ENCODE measurements around the gene CDH4. TPM values are rescaled to one million over a fixed set of nuclear protein-coding genes. Genes with fewer than 3 reads are reported as not detected.

The CDH4 gene
- total RNA-seq, 1 experiment from 2014 or later = not detected

- H3K9me3 ChIP-seq (ENCODE audit: control insufficient read depth, insufficient read depth, low read depth, low read length) = no peaks in the 10 kb centered on the region
- no TSS peak for BruUV-seq (replicated peaks)
- intact Hi-C loops (cut with micrococcal nuclease; ENCODE audit: unreplicated experiment) (no loop called here), in situ Hi-C loops (cut with HindIII; ENCODE audit: low pct_unique_long_range_greater_than_20kb, low sequenced_read_pairs) (no loop called here)
- H3K36me3 ChIP-seq (ENCODE audit: control insufficient read depth, insufficient read depth, low read length) = no peaks in the 10 kb centered on the region
- no peaks in the 10 kb centered on the region for H3K4me1 ChIP-seq (ENCODE audit: control insufficient read depth, insufficient read depth, low read length)
- no peak overlapping the region for H3K4me3 ChIP-seq (ENCODE audit: low read depth in 2 of 2, low read length in 2 of 2)
- DNase-seq (ENCODE audit: low read depth, low spot score) (peak; percentile 15), ATAC-seq (0 out of 2 replicates have a peak, but pooled peaks have one; percentile 13)
- TF ChIP-seq, protein P1, sequence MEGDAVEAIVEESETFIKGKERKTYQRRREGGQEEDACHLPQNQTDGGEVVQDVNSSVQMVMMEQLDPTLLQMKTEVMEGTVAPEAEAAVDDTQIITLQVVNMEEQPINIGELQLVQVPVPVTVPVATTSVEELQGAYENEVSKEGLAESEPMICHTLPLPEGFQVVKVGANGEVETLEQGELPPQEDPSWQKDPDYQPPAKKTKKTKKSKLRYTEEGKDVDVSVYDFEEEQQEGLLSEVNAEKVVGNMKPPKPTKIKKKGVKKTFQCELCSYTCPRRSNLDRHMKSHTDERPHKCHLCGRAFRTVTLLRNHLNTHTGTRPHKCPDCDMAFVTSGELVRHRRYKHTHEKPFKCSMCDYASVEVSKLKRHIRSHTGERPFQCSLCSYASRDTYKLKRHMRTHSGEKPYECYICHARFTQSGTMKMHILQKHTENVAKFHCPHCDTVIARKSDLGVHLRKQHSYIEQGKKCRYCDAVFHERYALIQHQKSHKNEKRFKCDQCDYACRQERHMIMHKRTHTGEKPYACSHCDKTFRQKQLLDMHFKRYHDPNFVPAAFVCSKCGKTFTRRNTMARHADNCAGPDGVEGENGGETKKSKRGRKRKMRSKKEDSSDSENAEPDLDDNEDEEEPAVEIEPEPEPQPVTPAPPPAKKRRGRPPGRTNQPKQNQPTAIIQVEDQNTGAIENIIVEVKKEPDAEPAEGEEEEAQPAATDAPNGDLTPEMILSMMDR (IDR thresholded peaks at IDR 0.05) = no peak
- no peak for TF ChIP-seq SIN3A (IDR thresholded peaks at IDR 0.05; ENCODE audit: borderline replicate concordance, insufficient read depth, low read depth, low read length)
- TF ChIP-seq TCF7L2 (IDR thresholded peaks at IDR 0.05; ENCODE audit: low read depth, low read length) = no peak
- no peak for TF ChIP-seq REST (IDR thresholded peaks at IDR 0.05; ENCODE audit: insufficient read depth in 1 of 2, low read depth in 2 of 2, low read length in 1 of 2)
- no peak for TF ChIP-seq POLR2AphosphoS5 (IDR thresholded peaks at IDR 0.05; ENCODE audit: low read depth, low read length)
- POLR2A ChIA-PET = no interaction called here
- no peaks in the 10 kb centered on the region; the same call in 1 of the 2 replicates for H3K27me3 ChIP-seq (ENCODE audit: control insufficient read depth, insufficient read depth, low read length)
- CTCF ChIA-PET = no interaction called here
- H3K27ac ChIP-seq (ENCODE audit: low read length) = no peak overlapping the region
Observed at GRCh38 chr20:61956396-61957342, 704.6 kb downstream of the CDH4 start.

GRCh38 chr20:61957961-61958715, 706.1 kb downstream of the CDH4 start:
- Histone ChIP-seq H3K4me1 (ENCODE audit: control insufficient read depth, insufficient read depth, low read length) (no peaks in the 10 kb centered on the region), H3K4me3 (ENCODE audit: low read depth in 2 of 2, low read length in 2 of 2) (no peak overlapping the region), H3K36me3 (ENCODE audit: control insufficient read depth, insufficient read depth, low read length) (no peaks in the 10 kb centered on the region), H3K9me3 (ENCODE audit: control insufficient read depth, insufficient read depth, low read depth, low read length) (no peaks in the 10 kb centered on the region), H3K27me3 (ENCODE audit: control insufficient read depth, insufficient read depth, low read length) (no peaks in the 10 kb centered on the region; the same call in 1 of the 2 replicates), H3K27ac (ENCODE audit: low read length) (no peak overlapping the region)
- no TSS peak for BruUV-seq (replicated peaks)
- no peak for ATAC-seq
- DNase-seq (ENCODE audit: low read depth, low spot score) = no peak
- TF ChIP-seq TCF7L2 (IDR thresholded peaks at IDR 0.05; ENCODE audit: low read depth, low read length) = no peak
- TF ChIP-seq POLR2AphosphoS5 (IDR thresholded peaks at IDR 0.05; ENCODE audit: low read depth, low read length) = no peak
- TF ChIP-seq, protein P1 (IDR thresholded peaks at IDR 0.05) = no peak
- TF ChIP-seq REST (IDR thresholded peaks at IDR 0.05; ENCODE audit: insufficient read depth in 1 of 2, low read depth in 2 of 2, low read length in 1 of 2) = no peak
- TF ChIP-seq SIN3A (IDR thresholded peaks at IDR 0.05; ENCODE audit: borderline replicate concordance, insufficient read depth, low read depth, low read length) = no peak
- in situ Hi-C loops (cut with HindIII; ENCODE audit: low pct_unique_long_range_greater_than_20kb, low sequenced_read_pairs) = no loop called here
- ChIA-PET POLR2A (no interaction called here), CTCF (no interaction called here)
- intact Hi-C loops (cut with micrococcal nuclease; ENCODE audit: unreplicated experiment) = no loop called here
